H1 (cell line): ENCODE data around the gene MAN2A1. TPM values are rescaled to one million over a fixed set of nuclear protein-coding genes. Genes with fewer than 3 reads are reported as not detected.

Source experiments
- CHD2 ChIP-seq: IDR thresholded peaks from 2 replicates; pipeline ENCODE4 v1.6.1; 2012; ENCODE audit warnings: low read length, improper control_type of control experiment
- CHD7 ChIP-seq: fragments of 300-600 bp; sonication (generic); IDR thresholded peaks from 2 replicates; pipeline ENCODE4 v1.7.1; 2012; ENCODE audit warnings: low read length, moderate library complexity, mild to moderate bottlenecking, inconsistent platforms; ENCODE audit not compliant: insufficient replicate concordance
- CTBP2 ChIP-seq: IDR thresholded peaks from 2 replicates; pipeline ENCODE4 v1.7.0; 2011; ENCODE audit warnings: borderline replicate concordance, mild to moderate bottlenecking, moderate library complexity, mixed read lengths, low read length; ENCODE audit not compliant: insufficient read depth, insufficient read length
- EZH2 ChIP-seq: fragments of 200-600 bp; sonication (generic); IDR thresholded peaks from 2 replicates; pipeline ENCODE4 v1.7.1; 2012; ENCODE audit warnings: low read depth, mild to moderate bottlenecking, moderate library complexity, low read length, inconsistent platforms; ENCODE audit not compliant: severe bottlenecking
- HDAC6 ChIP-seq: IDR thresholded peaks from one replicate; pipeline ENCODE4 v1.7.1; 2012; ENCODE audit warnings: low read depth, mild to moderate bottlenecking, inconsistent platforms, low read length, moderate library complexity
- SAP30 ChIP-seq: fragments of 300-600 bp; sonication (generic); IDR thresholded peaks from 2 replicates; pipeline ENCODE4 v1.7.1; 2012; ENCODE audit warnings: low read length, moderate library complexity, mild to moderate bottlenecking, inconsistent platforms; ENCODE audit not compliant: insufficient read depth, insufficient replicate concordance
- SIRT6 ChIP-seq: IDR thresholded peaks from one replicate; pipeline ENCODE4 v1.7.1; 2012; ENCODE audit warnings: low read length, inconsistent platforms
- SUZ12 ChIP-seq: fragments of 200-600 bp; sonication (generic); IDR thresholded peaks from 2 replicates; pipeline ENCODE4 v1.6.1; 2012; ENCODE audit warnings: mild to moderate bottlenecking, inconsistent platforms, low read length, moderate library complexity, mixed read lengths
- polyA plus RNA-seq, 7 experiments: library from polyadenylated mRNA; depleted of rRNA in 3 of 7; stranded (reverse) in 5 of 7; unstranded in 2 of 7; fragments of >200 nt in 5 of 7; fragments of 200-250 nt in 2 of 7; gene quantifications; 1 replicate in 5 of 7; 2 replicates in 1 of 7; 4 replicates in 1 of 7; pipeline versions ENCODE4 v1.2.1 to v1.2.3, GENCODE V29; 2011 to 2013; ENCODE audit warnings: missing spikeins in 2 of 7, mixed read lengths in 2 of 7
- total RNA-seq: library from RNA; stranded (reverse); fragmentation: NEBNext Ultra II Directional; extraction: Animal tissue kit (Norgen Biotek cat#: 25700); gene quantifications from 2 replicates; pipeline ENCODE4 v1.2.1, GENCODE V29; 2021
- TF ChIP-seq, protein P1 (sequence below), 3 experiments: IDR thresholded peaks; 1 replicate in 2 of 3; 2 replicates in 1 of 3; pipeline versions ENCODE4 v1.5.1 to v1.6.1; 2011; ENCODE audit warnings: low read length in 3 of 3, mild to moderate bottlenecking in 3 of 3, inconsistent platforms in 2 of 3, low read depth in 1 of 3, moderate library complexity in 1 of 3; ENCODE audit not compliant: insufficient read depth in 1 of 3; ENCODE audit errors: control extremely low read depth in 1 of 3

The MAN2A1 gene
- total and polyA plus RNA-seq, 2 of the 8 experiments (the other 6 are each of a cell fraction or from before 2014, with no cell fraction given): 29.1 to 102 TPM

DNA sequence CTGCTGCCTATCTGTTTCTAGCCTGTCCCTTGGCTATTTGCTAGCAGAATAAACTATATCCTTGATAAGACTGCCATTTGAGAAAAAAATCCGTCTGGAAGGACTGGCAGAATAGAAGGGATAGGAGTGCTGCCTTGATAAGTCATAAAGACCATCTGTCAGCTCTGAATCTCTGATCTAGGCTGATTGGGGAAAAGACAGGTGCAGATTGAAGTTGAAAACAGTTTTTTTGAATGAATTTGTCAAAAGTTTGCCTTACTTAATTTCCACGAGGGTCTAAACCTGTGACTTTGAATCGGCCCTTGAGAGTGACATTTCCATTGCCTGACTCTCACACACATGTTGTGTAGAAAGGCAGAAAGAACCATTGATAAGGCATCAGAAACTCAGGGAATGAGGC lies 218.6 kb downstream of the MAN2A1 start (continued):
- TF ChIP-seq CHD7 (no peak), EZH2 (no peak), SIRT6 (no peak), CTBP2 (no peak), HDAC6 (no peak), CHD2 (no peak), SAP30 (no peak), SUZ12 (no peak)
- TF ChIP-seq, protein P1, sequence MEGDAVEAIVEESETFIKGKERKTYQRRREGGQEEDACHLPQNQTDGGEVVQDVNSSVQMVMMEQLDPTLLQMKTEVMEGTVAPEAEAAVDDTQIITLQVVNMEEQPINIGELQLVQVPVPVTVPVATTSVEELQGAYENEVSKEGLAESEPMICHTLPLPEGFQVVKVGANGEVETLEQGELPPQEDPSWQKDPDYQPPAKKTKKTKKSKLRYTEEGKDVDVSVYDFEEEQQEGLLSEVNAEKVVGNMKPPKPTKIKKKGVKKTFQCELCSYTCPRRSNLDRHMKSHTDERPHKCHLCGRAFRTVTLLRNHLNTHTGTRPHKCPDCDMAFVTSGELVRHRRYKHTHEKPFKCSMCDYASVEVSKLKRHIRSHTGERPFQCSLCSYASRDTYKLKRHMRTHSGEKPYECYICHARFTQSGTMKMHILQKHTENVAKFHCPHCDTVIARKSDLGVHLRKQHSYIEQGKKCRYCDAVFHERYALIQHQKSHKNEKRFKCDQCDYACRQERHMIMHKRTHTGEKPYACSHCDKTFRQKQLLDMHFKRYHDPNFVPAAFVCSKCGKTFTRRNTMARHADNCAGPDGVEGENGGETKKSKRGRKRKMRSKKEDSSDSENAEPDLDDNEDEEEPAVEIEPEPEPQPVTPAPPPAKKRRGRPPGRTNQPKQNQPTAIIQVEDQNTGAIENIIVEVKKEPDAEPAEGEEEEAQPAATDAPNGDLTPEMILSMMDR (IDR thresholded peaks at IDR 0.05; ENCODE audit: control extremely low read depth in 1 of 3, insufficient read depth in 1 of 3, low read depth in 1 of 3, low read length in 3 of 3): no peak
